Upper lobe of right lung (tissue), 1 donor: Measurements from ENCODE around the gene DHH. TPM values are rescaled to one million over a fixed set of nuclear protein-coding genes. Genes with fewer than 3 reads are reported as not detected.

Experiments used
- ATAC-seq: fragments of 200-7000 bp; cut with Tn5 transposase; one replicate; pipeline ENCODE4 v1.9.1; 2020; ENCODE audit warnings: mild to moderate bottlenecking, moderate library complexity
- DNase-seq: peaks from one replicate; pipeline ENCODE4 v3.0.0-alpha.2; 2020
- H3K27ac ChIP-seq: fragments of 200-600 bp; one replicate; pipeline ENCODE4 v1.8.0; 2022
- H3K27me3 ChIP-seq: fragments of 200-600 bp; one replicate; pipeline ENCODE4 v1.8.0; 2022; ENCODE audit warnings: mild to moderate bottlenecking
- H3K36me3 ChIP-seq: fragments of 200-600 bp; one replicate; pipeline ENCODE4 v1.8.0; 2022
- H3K4me1 ChIP-seq: fragments of 200-600 bp; one replicate; pipeline ENCODE4 v1.8.0; 2022
- H3K4me3 ChIP-seq: fragments of 200-600 bp; one replicate; pipeline ENCODE4 v1.8.0; 2022; ENCODE audit warnings: mild to moderate bottlenecking
- H3K9me3 ChIP-seq: fragments of 200-600 bp; one replicate; pipeline ENCODE4 v1.8.0; 2022
- CTCF ChIP-seq: fragments of 200-600 bp; IDR thresholded peaks from one replicate; pipeline ENCODE4 v1.8.0; 2022; ENCODE audit warnings: antibody characterized with exemption
- intact Hi-C: fragments of 100-400 bp; cut with DNase I; formaldehyde crosslinking; loops from one replicate; pipeline ENCODE4 v1.11.0; 2022
- total RNA-seq: library from RNA; stranded (reverse); fragmentation: NEBNext Ultra II Directional; extraction: Animal tissue kit (Norgen Biotek cat#: 25700); gene quantifications from one replicate; pipeline ENCODE4 v1.2.1, GENCODE V29; 2021
- donor health status: DM: no; HTN: yes; CAD: no; lungs with severe emphysema.

The DHH gene
- total RNA-seq, 1 donor from 2014 or later: 2.1 TPM

DNA sequence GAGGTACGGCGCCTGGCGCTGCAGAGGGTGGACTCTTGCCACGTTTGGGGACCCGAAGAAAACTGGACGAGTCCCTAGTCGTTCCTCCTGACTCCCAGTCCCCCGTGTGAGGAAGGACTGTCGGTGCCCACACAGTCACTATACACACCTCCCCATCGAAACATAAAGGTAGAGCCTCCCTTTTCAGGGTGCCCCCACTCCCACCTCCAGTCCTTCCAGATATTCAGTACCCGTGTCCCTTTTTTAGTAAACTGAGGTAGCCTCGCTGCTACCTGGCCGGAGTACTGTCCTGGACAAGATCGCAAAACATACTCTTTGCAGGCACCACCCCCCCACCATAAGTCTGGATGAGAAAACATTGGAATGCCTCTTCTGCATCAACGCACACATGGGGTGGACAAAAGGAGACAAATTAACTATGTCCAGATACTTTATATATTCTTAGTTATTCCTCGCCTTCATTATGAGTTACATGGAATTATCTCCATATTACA lies 33.4 kb downstream of the DHH start:
- intact Hi-C loops: no loop called here
- ATAC-seq: no peak
- no peak for DNase-seq

DNA sequence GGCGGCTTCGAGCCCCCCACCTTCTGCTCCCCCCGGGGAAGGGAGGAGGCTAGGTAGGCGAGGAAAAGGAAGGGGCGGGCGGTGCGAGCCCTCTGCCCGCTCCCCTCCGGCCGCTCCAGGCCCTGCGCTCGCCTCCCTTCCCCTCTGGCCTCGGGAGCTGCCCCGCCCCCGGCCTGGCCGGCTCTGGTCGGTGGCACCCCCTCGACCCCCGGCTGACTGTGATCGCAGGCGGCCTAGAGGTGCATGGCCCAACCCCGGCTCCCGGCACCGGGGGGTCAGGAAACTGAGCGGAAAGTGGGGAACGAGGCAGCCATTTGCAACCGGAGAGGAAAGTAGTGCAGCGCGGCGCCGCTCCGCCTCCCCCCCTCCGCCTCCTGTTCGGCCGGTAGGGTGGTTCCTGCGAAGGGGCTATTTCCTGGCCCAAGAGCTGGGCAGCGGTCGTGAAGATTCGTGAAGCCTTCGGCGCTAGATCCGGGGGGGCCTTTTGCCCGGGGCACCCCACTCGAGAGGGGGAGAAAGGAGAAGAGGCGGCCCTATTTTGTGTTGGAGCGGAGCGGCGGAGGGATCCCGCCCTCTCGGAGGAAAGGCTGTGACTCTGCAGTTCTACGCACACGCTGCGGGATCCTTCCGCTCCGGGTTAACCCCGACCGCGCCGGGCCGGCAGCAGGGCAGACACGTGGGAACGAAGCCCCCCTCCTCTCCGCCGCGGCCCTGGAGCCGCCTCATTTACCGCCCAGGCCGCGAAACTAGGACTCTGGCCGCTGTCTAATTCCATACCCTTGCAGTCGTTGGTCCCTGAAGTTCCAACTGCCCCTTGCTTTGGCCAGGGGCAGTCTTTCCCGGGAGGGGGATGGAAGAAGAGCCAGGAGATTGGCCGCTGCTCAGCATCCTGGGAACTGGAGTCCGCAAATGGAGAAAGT lies 34.1 kb downstream of the DHH start, which contains the start of gene KMT2D:
Gene KMT2D, minus strand, starts transcription at position 558 of the 920 bp plus-strand sequence. CDS start 5,470 bp downstream, outside the sequence.
- intact Hi-C loops: no loop called here

More for the DNA sequence above, 33.4 kb downstream of the DHH start:
- peaks cover 31% of the 10 kb centered on the region for H3K4me1 ChIP-seq
- peak overlapping the region; percentile 98 for H3K27ac ChIP-seq
- H3K9me3 ChIP-seq: no peaks in the 10 kb centered on the region
- peak overlapping the region; percentile 96 for H3K4me3 ChIP-seq
- no peak for TF ChIP-seq CTCF
- no peaks in the 10 kb centered on the region for H3K36me3 ChIP-seq
- H3K27me3 ChIP-seq: no peaks in the 10 kb centered on the region

DNA sequence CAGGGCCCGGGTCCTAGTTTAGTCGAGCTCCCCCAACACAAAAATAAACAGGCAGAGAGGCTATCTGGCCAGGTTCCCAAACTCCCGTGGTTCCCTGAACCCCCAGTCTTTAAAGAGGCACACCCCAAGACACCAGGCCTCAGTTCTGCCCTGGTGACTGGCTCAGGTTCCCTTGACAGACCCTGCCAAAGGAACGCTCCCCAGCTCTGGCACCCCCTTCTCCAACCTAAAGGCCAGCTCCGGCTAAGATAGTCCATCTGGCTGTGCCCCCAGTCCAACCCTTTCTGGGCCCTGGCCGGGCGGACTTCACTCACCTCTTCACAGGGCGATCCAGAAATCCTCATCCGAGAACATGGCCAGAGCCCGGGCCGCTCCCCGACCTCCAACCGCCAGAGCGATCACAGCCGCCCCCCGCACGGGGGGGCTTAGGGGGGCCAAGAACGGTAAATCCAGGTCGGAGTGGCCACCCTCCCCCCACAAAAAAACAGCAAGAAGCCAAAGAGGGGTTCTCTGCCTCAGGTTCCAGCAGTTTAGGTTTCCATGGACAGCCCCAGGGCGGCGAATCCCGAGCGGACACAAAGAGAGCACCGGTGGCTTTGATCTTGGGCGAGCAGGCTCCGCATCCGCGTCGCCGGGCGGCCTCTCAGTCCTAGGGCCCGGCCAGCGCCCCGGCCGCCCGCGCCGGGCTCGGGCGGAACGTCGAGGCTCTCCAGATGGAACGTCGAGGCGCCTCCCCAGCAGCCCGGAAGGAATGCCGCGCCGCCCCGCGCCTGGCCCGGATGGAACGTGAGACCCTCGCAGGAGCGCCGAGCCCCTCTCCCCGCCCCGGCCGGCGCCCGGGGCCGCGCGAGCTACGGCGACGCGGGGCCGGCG lies 35.1 kb downstream of the DHH start:
- ATAC-seq: peak; percentile 3
- Histone ChIP-seq H3K36me3 (peaks cover 4% of the 10 kb centered on the region), H3K27me3 (no peaks in the 10 kb centered on the region), H3K4me1 (peaks cover 44% of the 10 kb centered on the region), H3K27ac (peak overlapping the region; percentile 98), H3K4me3 (peak overlapping the region; percentile 96), H3K9me3 (no peaks in the 10 kb centered on the region)
- no peak for DNase-seq
- intact Hi-C loops: no loop called here
- TF ChIP-seq CTCF: no peak

More for the DNA sequence above, 34.1 kb downstream of the DHH start, which contains the start of gene KMT2D:
- H3K4me3 ChIP-seq: peak within 1 kb of the TSS; percentile 96
- H3K27ac ChIP-seq: peak within 1 kb of the TSS; percentile 98
- no peaks in the 10 kb centered on the region for H3K9me3 ChIP-seq
- no peaks in the 10 kb centered on the region for H3K36me3 ChIP-seq
- peak; percentile 97 for DNase-seq
- H3K4me1 ChIP-seq: peaks cover 38% of the 10 kb centered on the region
- TF ChIP-seq CTCF: no peak
- peak; percentile 88 for ATAC-seq
- no peaks in the 10 kb centered on the region for H3K27me3 ChIP-seq

DNA sequence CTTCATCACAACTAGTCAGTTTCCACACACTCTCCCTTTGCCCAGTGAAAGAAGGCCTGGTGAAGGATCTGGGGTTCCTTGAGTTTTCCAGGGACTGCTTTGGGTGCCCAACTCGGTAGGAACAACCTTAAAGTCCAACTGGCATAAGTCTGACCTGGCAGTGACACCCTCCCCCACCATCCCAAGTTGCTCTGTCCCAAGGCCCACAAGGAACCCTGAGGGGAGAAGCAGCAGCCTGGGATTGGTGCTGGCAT lies 35.6 kb downstream of the DHH start:
- DNase-seq (no peak), ATAC-seq (no peak)
- intact Hi-C loops: no loop called here
- peak overlapping the region; percentile 96 for H3K4me3 ChIP-seq
- H3K27ac ChIP-seq: peak overlapping the region; percentile 98
- H3K36me3 ChIP-seq: peaks cover 10% of the 10 kb centered on the region
- no peaks in the 10 kb centered on the region for H3K27me3 ChIP-seq
- H3K4me1 ChIP-seq: peaks cover 44% of the 10 kb centered on the region
- no peaks in the 10 kb centered on the region for H3K9me3 ChIP-seq
- no peak for TF ChIP-seq CTCF

DNA sequence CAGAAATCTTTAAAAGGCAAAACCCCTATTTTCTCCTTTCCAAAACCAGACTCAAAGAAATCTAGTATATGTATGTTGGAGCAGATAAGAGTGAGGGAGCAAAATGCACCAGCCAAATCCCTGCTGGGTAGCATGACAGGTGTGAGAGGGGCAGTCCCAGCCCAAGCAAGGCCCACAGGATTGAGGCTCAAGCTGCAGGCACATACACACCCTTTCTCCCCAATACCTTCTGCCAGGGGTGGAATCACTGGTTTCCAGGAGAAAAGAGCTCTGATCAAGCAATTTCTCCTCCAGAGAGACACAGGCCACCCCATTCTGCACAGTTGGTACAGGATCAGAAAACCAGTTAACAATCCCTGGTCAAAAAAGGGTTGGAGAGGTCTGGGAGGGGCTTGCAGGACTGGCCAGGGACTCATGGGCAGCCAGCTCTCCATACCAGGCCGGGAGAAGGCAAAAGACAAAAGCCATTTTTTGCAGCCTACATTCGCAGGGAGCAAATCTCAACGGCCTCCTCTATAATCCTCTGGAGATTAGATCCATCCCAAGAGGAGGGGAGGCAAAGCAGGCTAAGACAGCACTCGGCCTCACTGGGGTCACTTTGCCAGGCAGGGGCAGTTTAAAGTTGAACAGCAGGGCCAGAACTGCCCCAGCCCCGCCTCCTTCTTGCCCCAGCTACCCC lies 36.1 kb downstream of the DHH start:
- peak overlapping the region; percentile 98 for H3K27ac ChIP-seq
- peak overlapping the region; percentile 96 for H3K4me3 ChIP-seq
- peaks cover 44% of the 10 kb centered on the region for H3K4me1 ChIP-seq
- intact Hi-C loops: no loop called here
- H3K27me3 ChIP-seq: no peaks in the 10 kb centered on the region
- H3K36me3 ChIP-seq: peaks cover 14% of the 10 kb centered on the region
- TF ChIP-seq CTCF: no peak
- no peaks in the 10 kb centered on the region for H3K9me3 ChIP-seq
- DNase-seq: no peak
- ATAC-seq: no peak
